Nucleus accumbens (tissue), 56 donors: ENCODE measurements around the gene IGFBP1.

Experiments used
- DNase-seq, 56 donors: peaks; one replicate each; lab custom pipeline; 2025; lab: John Stamatoyannopoulos, UW

Gene IGFBP1

DNA sequence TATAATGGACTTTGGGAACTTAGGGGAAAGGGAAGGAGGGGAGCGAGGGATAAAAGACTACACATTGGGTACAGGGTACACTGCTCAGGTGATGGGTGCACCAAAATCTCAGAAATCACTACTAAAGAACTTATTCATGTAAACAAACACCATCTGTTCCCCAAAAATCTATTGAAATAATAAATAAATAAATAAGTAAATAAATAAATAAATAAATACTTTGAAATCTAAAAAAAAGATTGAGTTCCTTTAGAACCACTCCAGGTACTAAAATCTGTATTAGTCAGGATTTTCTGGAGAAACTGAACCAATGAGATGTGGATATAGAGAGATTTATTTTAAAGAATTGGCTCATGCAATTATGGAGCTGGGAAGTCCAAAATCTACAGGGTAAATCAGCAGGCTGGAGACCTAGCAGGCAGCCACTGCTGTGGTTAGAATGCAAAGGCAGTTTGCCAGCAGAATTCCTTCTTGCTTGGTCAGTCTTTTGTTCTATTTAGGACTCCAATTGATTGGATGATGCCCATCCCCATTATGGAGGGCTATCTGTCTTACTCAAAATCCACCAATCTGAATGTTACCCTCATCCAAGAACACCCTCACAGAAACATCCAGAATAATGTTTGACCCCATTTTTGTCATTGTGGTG is 8.9 kb downstream of the IGFBP1 start:
- no peak for DNase-seq

DNA sequence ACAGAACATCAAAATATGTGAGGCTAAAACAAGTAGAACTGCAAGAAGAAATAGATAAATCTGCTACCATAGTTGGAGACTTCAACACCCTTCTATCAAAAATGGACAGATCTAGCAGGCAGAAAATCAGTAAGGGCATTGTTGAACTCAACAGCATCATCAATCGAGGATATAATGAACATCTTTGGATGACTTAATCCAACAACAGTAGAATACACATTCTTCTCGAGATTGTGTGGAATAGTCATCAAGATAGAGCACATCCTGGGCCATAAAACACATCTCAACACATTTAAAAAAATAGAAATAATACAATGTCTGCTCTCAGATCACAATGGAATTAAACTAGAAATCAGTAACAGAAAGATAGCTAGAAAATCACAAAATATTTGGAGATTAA is 9.9 kb downstream of the IGFBP1 start:
- DNase-seq = no peak

DNA sequence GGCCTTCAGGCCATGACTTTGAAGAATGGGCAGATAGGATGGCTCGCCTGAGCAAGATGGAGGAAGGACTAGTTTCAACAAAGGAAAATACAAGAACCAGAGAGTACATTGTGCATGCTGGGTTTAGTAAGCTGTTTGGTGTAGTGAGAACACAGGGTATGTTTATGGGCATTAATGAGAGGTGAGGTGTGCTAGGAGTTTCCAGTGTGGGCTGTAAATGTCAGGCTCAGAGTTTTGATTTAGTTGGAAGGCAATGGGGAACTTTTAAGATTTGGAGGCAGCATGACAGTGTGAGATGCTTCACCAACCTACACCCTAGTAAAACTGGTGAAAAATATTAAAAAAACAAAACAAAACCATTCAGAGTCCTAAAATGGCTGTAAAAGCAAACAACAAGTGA is 13.3 kb downstream of the IGFBP1 start:
- DNase-seq = no peak

DNA sequence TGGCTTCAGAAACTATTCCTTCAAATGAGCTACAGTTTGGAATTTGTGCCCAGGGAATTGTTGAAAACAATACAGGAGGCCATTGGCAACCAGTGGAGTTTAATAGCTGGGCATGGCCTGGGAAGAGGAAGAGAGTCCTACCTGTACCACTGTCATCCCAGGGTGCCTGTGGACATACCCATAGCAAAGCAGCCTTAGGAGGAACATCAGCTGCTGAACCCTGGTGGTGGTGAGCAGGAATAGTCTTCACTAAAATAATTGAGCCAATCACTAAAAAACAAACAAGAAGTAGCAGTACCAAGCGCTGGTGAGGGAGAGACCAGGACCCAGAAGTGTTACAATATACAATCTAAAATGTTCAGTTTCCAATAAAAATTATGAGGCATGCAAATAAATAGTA is 14.5 kb downstream of the IGFBP1 start:
- DNase-seq = no peak

DNA sequence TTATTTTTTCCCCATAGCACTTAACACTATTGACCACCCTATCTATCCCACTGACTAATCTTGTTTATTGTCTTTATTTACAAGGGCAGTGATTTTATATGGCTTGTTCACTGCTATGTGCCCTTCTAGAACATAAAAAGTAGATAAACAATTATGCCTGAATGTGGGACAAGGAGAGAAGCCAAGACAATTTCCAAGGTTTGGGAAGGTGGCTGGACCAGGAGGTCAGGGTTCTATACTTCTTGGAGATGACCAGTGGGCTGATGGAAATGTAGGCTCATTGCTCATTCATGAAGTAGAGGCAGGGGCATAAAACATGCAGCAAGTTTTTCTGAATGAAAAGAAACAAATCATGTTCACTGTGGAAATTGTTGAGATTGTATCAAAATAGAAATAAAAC is 21.3 kb downstream of the IGFBP1 start:
- DNase-seq = no peak

DNA sequence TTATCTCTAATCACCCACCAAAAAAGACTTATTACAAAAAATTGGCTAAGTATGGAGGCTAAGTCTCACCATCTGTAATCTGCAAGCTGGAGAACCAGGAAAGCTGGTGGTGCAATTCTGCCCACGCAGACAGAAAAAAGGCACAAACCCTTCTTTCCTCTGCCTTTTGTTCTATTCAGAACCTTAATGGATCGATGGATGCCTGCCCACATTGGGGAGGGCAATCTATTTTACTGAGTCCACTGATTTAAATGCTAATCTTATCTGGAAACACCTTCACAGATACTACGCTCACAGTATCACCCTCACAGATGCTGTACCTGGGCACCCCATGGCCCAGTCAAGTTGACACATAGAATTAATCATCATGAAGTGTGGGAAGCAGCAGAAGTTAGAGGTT is 22.6 kb downstream of the IGFBP1 start:
- no peak for DNase-seq

DNA sequence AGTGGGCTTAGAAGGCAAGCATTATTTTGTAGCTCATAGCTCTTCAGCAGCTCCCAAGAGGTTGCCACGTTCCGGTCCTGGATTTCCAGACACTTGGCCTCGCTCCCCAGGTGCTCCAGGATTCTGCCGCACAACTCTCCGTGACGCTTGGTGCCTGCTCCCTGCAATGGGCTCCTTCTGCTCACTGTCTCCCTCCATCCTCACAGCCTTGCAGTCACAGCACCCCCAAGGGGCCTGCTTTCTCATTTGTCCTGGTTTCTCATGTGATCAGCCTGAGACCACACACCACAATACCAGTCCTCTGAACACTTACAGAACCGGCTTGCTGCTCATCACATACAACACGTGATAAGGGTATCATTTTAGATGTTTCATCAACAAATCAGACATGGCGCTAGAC is 23.0 kb downstream of the IGFBP1 start:
- no peak for DNase-seq

DNA sequence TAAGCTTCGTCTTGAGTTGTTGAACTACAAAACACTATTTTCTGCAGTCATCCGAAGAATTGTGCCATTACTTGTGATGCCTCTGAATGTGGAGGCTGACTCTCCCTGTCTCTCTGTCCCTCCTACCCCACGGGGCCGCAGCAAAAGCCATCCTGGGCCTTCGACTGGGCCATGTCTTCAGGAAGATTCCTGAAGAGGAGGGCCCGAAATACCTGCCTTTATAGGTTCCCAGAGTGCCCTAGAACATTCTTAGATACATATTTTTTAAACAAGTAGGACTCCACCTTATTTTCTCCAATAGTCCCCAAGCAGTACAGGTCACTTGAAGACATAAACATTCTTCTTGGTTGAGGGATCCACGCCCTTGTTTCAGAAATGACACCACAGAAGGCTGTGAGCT is 24.7 kb downstream of the IGFBP1 start:
- DNase-seq = no peak

DNA sequence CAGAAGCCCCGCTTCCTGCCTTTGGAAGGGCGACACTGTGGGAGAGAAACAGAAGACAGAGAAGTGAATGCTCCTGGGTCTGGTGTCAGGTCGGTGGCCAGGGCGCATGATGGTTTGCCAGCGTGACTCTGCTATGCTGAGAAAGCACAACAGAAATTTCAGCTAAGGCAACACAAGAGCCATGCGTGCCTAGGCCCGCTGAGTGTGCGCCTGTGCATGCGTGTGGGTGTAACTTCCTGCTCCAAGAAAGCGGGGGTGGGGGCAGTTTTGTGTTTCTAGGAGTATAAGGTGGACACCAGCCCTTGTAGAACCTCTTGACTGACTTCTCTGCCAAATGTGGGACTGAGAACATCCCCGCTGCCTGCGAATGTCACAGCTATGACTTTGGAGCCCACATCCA is 26.6 kb downstream of the IGFBP1 start:
- DNase-seq = no peak

DNA sequence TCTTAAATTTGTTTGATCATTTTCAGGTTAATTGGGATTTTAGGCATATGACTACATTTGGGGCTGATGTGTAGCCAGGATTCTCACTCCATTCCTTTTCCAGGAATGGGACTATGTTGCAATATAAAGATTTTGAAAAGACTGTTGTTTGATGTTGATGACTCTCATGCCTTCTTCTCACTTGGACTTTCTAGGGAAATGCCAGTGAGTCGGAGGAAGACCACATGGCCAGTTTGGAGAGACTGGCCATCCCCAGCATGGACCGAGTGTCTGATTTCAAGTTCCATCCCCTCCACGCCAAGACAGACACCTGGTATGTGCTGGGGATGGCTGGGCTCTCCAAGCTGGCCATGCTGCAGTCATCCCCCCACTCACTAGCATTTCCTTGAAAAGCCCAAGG is 27.3 kb downstream of the IGFBP1 start:
- DNase-seq = no peak

DNA sequence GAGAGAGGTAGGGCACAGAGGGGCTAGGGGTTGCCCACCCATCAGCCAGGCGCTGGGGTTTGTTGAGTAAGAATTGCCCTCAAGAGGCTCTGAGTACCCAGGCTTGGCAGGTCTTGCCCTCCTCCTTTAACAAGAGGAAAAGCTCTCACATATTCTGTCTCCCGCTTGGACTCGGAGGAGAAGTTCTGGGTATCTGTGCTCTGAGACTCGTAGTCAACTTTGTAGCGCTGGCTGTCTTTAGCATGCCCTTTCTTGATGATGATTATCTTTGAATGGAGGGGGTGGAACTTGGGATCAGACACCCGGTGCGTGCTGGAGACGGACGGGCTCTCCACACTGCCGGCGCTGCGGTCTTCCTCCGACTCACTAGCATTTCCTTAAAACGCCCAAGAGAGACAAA is 28.8 kb downstream of the IGFBP1 start:
- no peak for DNase-seq

DNA sequence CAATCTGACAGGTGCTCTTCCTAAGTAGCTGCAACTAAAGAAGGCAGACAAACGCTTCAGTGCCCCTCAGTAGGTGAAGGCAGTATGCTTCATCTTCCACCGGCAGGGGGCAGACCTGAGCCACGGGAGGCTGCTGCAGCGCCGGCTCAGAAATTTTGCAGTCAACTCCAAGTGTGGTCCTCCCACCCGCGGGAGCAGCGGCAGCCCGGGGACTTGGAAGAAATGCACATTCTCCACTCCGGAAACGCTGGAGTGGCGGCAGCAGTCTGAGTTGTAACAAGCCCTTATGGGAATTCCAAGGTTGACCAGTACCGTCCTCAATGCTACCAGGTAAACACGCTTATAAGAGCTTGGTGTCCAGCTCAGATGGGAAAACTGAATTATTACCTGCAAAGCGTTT is 29.4 kb downstream of the IGFBP1 start:
- DNase-seq = peak in 49 of 56 donors; percentile 16 to 85 (median 55)

DNA sequence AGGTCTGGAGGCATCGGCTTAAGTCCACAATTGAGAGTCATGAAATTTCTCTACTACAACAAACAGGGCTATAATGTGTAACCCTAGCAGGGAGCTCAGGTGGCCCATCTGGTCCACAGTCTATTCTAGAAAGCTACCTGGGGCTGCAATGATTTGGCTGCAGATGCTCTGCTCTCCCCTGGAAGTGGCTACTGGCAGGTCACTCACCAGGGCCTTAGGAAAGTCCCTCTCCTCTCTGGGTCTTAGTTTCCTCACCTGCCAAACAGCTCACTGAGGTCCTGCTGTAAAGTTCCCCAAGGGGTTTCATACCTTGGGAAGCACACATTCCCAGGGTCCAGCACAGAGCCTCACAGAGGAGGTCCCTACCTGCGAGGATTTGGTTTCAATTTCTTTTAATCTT is 30.3 kb downstream of the IGFBP1 start:
- DNase-seq = no peak

DNA sequence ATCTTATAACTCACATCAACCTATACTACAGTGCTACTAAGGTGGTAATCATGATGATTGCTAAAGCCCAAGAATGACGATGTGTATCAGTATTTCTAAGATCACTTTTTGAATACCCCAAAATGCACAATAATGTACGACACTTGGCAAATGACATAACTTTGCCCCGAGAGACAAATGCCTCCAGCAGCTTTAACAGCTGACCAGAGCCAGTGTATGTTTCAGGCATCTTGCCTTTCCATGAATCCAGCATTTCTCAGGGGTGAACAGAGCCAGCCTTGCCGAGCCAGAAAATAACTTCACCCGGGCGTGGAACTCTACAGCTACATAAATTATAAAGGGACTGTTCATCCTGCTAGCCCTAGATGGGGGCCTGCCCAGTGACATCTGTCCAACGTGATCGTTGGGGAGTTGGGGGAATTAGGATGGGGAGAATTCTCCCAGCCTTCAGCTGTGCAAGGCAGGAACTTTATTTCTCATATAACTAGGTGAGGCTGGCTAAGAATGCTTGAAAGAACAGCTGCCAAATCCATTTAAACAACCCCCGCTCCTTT is 31.0 kb downstream of the IGFBP1 start:
- no peak for DNase-seq

DNA sequence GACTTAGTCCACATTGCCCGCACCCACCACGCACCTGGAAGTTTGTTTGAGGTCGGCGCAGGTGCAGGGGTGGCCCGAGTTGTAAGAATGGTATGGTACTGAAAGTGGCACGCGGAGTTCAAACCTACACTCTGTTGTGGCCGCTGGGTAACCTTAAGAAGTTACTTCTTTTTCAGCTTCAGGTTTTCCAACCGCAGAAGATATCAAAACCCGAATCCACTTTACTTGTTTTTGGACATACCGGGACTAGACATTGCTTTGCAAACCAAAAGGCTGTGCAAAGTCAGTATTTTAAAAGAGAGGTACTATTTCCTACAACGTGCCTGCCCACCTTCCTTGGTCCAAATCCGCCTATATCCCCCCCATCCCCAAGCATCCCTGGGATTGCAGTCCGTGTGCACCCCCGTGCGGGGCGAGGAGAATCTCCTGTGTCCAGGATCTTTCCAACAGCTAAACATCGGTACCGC is 31.7 kb downstream of the IGFBP1 start:
- DNase-seq = no peak

DNA sequence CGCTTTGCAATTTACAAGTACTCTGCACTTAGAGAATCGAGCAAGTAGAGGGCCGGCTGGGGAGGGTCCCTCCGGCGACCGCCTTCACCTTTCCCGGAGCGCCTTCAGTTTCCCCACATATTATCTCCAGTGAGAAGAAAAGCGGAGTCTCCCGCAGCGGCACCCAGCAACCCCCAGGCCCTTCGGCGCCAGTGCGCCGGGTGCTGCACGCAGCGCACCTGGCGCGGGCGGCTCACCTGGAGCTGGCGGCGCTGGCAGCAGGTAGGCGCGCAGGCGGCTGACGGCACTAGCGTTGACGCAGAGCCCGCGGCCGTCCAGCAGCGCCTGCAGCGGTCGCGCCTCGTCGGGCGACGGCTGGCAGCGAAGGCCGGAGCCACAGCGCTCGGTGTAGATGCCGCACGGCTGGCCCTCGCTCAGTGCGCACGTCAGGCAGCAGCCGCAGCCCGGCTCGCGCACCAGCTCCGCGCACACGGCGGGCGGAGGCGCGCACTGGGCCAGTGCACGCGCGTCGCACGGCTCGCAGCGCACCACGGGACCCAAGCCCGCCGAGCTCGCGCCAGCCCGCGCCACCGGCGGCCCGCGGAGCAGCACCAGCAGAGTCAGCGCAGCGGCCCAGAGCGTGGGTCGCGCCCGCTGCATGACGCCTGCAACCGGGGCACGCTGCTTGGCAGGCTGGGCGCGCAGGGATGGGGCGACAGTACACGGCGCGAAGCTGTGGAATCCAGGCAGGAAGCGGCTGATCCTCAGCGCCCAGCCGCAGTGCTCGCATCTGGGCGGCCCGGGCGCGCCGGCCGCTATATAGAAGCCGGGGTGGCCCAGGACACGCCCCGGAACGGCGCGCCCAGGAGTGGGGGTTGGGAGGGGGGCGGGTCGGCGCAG is 32.5 kb downstream of the IGFBP1 start, which contains the start of gene IGFBP3:
Gene IGFBP3 (minus strand): TSS at position 771 of the 879 bp plus-strand sequence. CDS start 132 bp downstream, at position 639.
- peak in 5 of 56 donors; percentile 25 to 65 (median 27) for DNase-seq

DNA sequence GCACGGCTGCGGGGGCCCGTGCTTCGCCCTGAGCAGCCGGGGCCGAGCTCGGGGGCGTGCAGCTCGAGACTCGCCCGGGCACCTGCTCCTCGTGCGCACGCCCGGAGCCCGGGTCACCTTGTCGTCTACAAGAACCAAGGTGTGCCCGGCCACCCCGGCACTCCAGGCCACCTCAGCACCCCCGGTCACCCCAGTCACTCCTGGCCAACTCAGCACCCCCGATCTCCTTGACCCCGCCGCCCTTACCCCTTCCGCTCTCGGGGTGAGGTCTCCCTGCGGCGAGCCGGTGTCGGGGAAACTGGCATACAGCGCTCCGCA is 33.1 kb downstream of the IGFBP1 start:
- DNase-seq = no peak

DNA sequence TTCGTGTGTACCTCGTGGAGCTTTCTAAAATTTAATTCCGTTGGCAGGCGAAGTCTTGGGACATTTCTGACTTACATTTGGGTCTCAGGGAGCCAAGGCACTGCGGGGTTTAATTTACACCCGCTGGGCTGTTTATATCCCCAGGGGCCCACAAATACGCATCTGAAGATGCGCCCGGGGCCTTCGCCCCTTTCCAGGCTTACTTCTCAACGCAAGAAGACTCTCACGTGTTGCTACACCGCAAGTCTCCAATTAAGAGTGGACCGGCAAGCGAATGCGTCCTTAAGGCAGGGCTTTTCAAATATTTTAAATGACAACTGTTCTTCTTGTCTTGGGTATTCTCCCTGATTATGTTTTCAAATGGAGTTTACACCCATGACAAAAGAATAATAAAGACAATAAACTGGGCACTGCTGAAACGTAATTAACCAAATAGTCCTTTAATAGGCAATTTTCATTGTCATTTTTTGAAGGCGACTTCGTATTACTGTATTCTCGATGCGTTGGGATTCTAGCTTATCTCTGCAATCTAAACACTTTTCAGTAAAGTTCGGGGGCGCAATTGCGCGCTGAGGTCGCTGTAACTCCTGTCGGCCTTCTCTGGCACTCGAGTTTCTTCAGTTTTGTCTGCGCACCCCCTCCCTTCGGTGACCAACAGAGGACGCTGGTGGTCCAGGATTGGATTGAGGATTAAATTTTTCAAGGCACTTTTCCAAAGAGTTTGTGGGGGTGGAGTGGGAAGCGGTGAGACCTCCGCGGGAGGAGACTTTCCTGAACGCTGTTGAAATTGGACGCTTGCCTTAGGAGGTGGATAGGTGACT is 33.6 kb downstream of the IGFBP1 start:
- DNase-seq = peak in 6 of 56 donors; percentile 5 to 47 (median 35)

DNA sequence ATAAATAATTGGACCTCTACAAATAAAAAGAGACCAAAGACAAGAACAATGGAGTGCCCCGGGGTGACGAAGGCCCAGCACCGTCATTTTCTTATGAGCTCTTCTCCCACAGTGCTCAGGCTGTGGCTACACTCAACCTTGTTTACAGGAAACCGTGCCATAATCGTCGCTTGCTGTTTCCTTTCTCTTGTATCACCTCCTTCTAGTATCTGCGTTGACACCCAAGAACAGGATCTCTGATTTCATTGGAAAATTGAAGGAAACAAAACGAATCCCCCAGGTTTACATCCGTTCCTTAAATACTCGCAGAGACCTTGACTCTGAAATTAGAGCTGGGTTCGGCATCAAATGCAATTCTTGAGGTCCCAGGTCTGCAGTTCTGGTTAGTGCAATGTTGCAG is 34.5 kb downstream of the IGFBP1 start:
- DNase-seq = no peak

DNA sequence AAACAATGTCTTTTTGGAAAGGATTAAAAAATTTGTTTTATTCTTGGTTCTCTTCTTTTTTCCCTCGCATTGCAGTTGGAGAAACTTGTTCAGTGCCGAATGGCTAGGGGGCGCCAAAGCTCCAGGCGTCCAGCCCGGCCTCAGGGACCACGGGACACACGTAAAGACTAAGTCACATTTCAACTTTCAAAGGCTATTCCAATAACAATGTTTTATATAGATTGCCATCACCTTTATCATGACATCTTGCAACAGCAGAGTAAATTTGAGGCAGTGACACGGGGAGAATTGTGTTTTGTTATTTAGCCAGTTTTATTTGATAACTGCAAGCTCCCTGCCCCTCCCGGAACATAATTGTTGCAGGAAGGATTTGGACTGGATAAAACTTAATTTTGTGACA is 35.0 kb downstream of the IGFBP1 start:
- peak in 36 of 56 donors; percentile 4 to 74 (median 28) for DNase-seq

DNA sequence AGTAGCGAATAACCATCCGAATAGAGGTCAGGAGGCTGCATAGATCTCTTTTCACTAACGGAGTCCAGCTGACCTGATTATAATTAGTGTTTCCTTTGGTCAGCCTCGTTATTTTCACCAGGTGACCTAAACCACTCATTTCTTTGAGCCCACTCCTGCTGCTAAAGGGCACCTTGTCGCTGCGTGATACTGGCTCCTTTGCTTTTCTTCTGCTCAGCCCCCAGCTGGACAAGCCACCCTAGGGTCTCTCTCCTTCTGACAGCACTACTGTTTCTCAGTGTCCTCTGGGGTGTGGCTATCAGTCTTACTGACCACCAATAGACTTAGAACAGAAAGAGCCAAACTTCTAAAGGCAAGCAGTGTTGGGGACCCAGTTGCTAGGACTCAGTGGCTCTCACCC is 35.5 kb downstream of the IGFBP1 start:
- no peak for DNase-seq
